Tibial artery (tissue), 4 donors: ENCODE measurements around the gene BZW2.

ENCODE experiments used
- DNase-seq, 2 donors: peaks; one replicate each; pipeline ENCODE4 v3.0.0-alpha.2; 2019
- H3K27ac ChIP-seq, 2 donors: fragments of 200-600 bp; sonication (generic) in 1 of 2; 1 replicate in 1 of 2; 2 replicates in 1 of 2; pipeline ENCODE4 v1.5.1; 2018 to 2019; ENCODE audit warnings: mild to moderate bottlenecking in 1 of 2
- H3K27me3 ChIP-seq, 2 donors: fragments of 200-600 bp; sonication (generic) in 1 of 2; one replicate each; pipeline versions ENCODE4 v1.5.1 to v1.6.0; 2016 to 2019
- H3K36me3 ChIP-seq, 3 donors: fragments of 200-600 bp; sonication (generic) in 2 of 3; one replicate each; pipeline ENCODE4 v1.5.1; 2016 to 2019; ENCODE audit warnings: mild to moderate bottlenecking in 2 of 3
- H3K4me1 ChIP-seq, 4 donors: fragments of 200-600 bp; sonication (generic) in 2 of 4; 1 replicate in 3 of 4; 2 replicates in 1 of 4; pipeline ENCODE4 v1.5.1; 2016 to 2019
- H3K4me3 ChIP-seq, 2 donors: fragments of 200-600 bp; sonication (generic) in 1 of 2; 1 replicate in 1 of 2; 2 replicates in 1 of 2; pipeline ENCODE4 v1.5.1; 2018 to 2019; ENCODE audit warnings: mild to moderate bottlenecking in 2 of 2
- H3K9me3 ChIP-seq, 3 donors: fragments of 200-600 bp; sonication (generic) in 1 of 3; one replicate each; pipeline ENCODE4 v1.5.1; 2016 to 2019
- intact Hi-C: fragments of 100-400 bp; cut with DNase I; formaldehyde crosslinking; loops from one replicate; pipeline ENCODE4 v1.15.0; 2023; ENCODE audit warnings: low total_unique reads
- TF ChIP-seq, protein P1 (sequence below), 2 experiments: fragments of 200-600 bp in 1 of 2; fragments of 450-650 bp in 1 of 2; IDR thresholded peaks; one replicate each; pipeline ENCODE4 v1.5.1; 2017 to 2019; ENCODE audit warnings: antibody characterized with exemption in 2 of 2, mild to moderate bottlenecking in 1 of 2, moderate library complexity in 1 of 2

BZW2 gene

DNA sequence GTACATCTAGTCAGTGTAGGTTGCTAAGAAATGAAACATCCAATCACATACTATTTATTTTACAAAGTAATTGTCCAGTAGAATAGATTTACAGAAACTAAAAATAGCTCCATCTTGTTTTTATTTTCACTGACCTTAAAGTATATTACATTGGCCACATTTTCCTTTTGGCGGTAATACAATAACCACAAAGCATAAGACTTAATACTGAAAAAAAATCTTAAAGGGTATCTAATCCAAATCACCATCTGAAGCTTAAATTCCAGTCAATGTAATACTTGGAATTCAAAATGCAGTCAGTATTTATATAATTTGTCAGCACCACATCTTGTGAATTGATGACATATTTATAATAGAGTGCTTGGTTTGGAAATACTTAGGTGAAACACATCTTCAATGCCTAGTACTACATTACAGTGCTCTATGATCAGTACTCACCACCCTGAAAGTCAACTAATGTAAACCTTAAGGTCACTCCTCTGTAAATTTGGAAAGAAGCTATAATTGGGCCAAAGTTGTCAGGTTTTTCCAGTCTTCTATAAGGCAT lies 9.4 kb upstream of the BZW2 start:
- TF ChIP-seq, protein P1, sequence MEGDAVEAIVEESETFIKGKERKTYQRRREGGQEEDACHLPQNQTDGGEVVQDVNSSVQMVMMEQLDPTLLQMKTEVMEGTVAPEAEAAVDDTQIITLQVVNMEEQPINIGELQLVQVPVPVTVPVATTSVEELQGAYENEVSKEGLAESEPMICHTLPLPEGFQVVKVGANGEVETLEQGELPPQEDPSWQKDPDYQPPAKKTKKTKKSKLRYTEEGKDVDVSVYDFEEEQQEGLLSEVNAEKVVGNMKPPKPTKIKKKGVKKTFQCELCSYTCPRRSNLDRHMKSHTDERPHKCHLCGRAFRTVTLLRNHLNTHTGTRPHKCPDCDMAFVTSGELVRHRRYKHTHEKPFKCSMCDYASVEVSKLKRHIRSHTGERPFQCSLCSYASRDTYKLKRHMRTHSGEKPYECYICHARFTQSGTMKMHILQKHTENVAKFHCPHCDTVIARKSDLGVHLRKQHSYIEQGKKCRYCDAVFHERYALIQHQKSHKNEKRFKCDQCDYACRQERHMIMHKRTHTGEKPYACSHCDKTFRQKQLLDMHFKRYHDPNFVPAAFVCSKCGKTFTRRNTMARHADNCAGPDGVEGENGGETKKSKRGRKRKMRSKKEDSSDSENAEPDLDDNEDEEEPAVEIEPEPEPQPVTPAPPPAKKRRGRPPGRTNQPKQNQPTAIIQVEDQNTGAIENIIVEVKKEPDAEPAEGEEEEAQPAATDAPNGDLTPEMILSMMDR (IDR thresholded peaks at IDR 0.05) = no peak
- no peak for DNase-seq
- no peaks in the 10 kb centered on the region for H3K9me3 ChIP-seq
- H3K4me1 ChIP-seq = peaks cover 0 to 65% (median 30%) of the 10 kb centered on the region in 4 donors
- no peak overlapping the region for H3K4me3 ChIP-seq
- intact Hi-C loops = no loop called here
- H3K36me3 ChIP-seq = no peaks in the 10 kb centered on the region
- H3K27ac ChIP-seq = peak overlapping the region in 1 of 2 donors; percentile 33
- H3K27me3 ChIP-seq = no peaks in the 10 kb centered on the region

DNA sequence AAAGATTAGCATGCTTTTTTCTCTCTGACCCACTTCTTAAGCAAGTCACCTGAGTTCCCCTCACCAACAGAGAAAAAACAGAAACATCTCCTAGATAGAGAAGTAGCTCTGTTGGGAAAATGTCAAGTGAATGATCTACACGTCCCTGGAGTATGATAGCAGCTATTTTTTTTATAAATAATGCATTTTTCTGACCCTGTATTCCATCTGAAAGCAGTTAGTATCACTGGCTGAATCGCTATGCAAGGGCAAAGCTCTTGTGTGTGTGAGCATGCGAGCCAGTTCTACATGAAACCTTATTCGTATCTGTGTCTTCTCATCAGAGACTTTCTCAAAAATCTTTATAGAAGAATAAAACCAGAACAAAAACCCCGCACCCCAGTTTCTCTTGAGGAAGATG lies 8.6 kb upstream of the BZW2 start:
- intact Hi-C loops = no loop called here

DNA sequence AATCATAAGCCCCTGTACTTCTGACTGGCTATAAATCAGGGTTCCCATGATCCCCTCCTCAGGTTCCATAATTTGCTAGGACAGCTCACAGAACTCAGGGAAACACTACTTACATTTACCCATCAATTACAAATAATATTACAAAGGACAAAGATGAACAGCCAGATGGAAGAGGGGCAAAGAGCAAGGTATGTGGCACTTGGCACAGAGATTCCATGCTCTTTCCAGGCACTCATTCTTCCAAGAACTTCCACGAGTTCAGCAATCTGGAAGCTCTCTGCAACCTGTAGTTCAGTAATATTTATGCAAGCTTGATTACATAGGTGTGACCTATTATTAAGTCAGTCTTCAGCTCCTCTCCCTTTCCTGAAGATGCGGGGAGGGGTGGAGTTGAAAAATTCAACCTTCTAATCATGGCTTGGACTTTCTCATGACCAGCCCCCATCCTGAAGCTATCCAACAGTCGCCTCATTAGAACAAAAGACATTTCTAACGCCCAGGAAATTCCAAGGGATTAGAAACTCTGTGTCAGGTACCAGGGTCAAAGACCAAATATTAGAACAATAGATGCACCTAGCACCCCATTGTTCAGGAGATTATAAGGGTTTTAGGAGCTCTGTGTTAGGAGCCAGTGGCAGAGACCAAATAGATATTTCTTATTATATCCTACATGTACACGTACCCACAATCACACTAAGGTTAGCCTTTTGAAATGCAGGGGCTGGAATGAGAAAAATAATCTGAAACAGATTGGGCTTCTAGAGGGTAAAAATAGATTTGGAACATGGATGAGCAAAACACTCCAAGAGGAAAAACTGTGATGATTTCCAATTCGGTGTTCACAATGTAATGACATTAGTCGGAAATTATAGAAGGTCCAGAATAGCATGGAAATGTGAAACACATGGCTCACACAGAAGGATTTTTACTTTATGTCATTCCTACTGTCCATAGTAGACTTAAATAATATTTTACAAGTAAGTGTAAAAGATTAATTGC lies 7.4 kb upstream of the BZW2 start:
- no peaks in the 10 kb centered on the region for H3K36me3 ChIP-seq
- H3K4me1 ChIP-seq = peaks cover 0 to 83% (median 30%) of the 10 kb centered on the region in 4 donors
- TF ChIP-seq, protein P1 (IDR thresholded peaks at IDR 0.05) = no peak
- H3K4me3 ChIP-seq = no peak overlapping the region
- H3K27me3 ChIP-seq = no peaks in the 10 kb centered on the region
- H3K27ac ChIP-seq = no peak overlapping the region
- intact Hi-C loops = no loop called here
- no peaks in the 10 kb centered on the region for H3K9me3 ChIP-seq
- DNase-seq = no peak

More for the DNA sequence above, 8.6 kb upstream of the BZW2 start:
- H3K36me3 ChIP-seq = no peaks in the 10 kb centered on the region
- TF ChIP-seq, protein P1 (IDR thresholded peaks at IDR 0.05) = no peak
- H3K27ac ChIP-seq = peak overlapping the region; percentile 2 to 33
- H3K9me3 ChIP-seq = no peaks in the 10 kb centered on the region
- no peak for DNase-seq
- H3K27me3 ChIP-seq = no peaks in the 10 kb centered on the region
- no peak overlapping the region for H3K4me3 ChIP-seq
- H3K4me1 ChIP-seq = peaks cover 0 to 73% (median 30%) of the 10 kb centered on the region in 4 donors

DNA sequence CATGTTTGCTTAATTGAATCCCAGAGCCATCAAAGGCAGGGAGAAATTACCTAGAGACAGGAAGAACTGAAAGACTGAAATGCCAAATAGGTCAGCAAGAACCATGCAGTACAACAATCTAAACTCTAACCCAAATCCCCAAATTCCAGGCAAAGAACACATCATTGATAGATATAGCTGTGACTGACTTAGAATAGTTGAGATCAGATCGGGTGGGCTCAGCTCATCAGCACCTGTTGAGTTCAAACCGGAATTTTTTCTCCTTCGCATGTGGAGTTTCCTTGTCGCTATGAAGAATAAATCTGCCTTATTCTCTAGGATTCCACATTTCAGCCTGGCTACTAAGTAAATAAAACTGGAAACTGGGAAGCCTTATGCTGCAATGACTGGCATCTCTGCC lies 1.8 kb upstream of the BZW2 start:
- intact Hi-C loops = no loop called here
- Histone ChIP-seq H3K27ac (peak overlapping the region; percentile 89 to 95), H3K4me3 (peak overlapping the region; percentile 93 to 95), H3K4me1 (peaks cover 0 to 65% (median 21%) of the 10 kb centered on the region in 4 donors), H3K27me3 (no peaks in the 10 kb centered on the region), H3K36me3 (no peaks in the 10 kb centered on the region), H3K9me3 (no peaks in the 10 kb centered on the region)
- DNase-seq = no peak
- TF ChIP-seq, protein P1 (IDR thresholded peaks at IDR 0.05) = no peak

DNA sequence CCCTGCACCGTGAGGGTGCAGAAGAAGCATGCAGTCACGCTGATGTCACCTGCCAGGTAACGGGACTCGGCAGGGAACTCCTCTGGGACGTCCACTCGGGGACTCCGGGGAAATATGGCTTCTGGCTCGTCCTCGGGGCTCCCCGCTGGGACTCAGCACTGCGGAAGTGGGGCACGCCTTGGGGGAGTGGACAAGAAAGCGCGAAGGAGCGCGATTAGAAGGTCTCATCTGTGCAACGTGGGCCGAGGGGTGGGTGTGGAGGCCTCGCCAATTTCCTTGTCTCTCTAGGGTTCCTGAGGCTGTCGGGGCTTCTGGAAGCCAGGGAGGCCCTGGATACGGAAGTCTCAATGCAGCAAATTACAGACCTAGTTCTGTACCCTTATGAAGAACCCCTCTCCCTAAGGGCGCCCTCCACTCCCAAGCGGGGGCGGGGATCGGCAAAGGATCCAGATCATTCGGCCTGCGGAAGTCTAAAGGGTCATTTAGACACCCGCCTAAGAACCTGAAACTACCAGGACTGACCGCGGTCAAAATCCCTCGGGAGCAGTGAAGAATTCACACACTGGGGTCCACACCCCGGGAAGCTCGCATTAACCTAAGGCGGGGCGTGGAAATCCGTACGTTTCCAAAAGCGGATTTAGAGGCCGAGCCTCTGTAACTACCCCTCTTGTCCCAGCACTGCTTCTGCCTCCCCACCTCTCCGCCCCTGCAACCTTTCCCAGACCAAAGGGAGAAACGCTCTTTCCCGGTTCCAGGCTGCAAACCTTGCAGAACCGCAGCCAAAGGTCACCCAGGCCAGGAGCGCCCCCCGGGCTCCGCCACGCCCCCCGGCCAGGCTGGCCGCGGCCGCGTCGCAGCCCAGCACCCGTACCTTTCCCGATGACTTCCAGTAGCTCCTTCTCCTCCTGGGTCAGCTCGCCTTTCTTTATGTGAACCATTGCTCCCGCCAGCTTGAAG lies 1.1 kb upstream of the BZW2 start:
- H3K4me3 ChIP-seq = peak overlapping the region; percentile 93 to 95
- peaks cover 0 to 59% (median 19%) of the 10 kb centered on the region in 4 donors for H3K4me1 ChIP-seq
- H3K9me3 ChIP-seq = no peaks in the 10 kb centered on the region
- peak; percentile 44 to 77 for DNase-seq
- intact Hi-C loops = no loop called here
- no peaks in the 10 kb centered on the region for H3K27me3 ChIP-seq
- peak overlapping the region; percentile 89 to 95 for H3K27ac ChIP-seq
- TF ChIP-seq, protein P1 (IDR thresholded peaks at IDR 0.05) = no peak
- H3K36me3 ChIP-seq = no peaks in the 10 kb centered on the region
